ENCODE measurements around the gene SLC17A5.
"Not testable (repeated sequence)": the region's sequence is repeated elsewhere in the genome, so short reads cannot be mapped to it uniquely, and the experiment has no call there.

SLC17A5 gene

GRCh38 chr6:73665686-73666319 is 12.0 kb upstream of the SLC17A5 start:
- no peak for DNase-seq (ENCODE audit: low read depth in 2 of 2)

GRCh38 chr6:73664701-73665100 is 10.9 kb upstream of the SLC17A5 start:
- DNase-seq (ENCODE audit: low read depth in 2 of 2) = no peak

GRCh38 chr6:73657201-73657600 is 3.4 kb upstream of the SLC17A5 start:
- peak in 1 of 2 donors; percentile 13 for DNase-seq (ENCODE audit: low read depth in 2 of 2)

- DNase-seq (ENCODE audit: low read depth in 2 of 2) = no peak
These were observed 2.8 kb upstream of the SLC17A5 start for GRCh38 chr6:73656531-73657145.

- DNase-seq (ENCODE audit: low read depth in 2 of 2) = no peak
These were observed 1.6 kb upstream of the SLC17A5 start for GRCh38 chr6:73655341-73655917.

- DNase-seq (ENCODE audit: low read depth in 2 of 2) = peak; percentile 31 to 43
These were observed 888 bp downstream of the SLC17A5 start for GRCh38 chr6:73652637-73653570.

- DNase-seq (ENCODE audit: low read depth in 2 of 2) = no peak
These were observed 4.0 kb downstream of the SLC17A5 start for GRCh38 chr6:73649783-73650182.

GRCh38 chr6:73648166-73648565 is 5.6 kb downstream of the SLC17A5 start:
- no peak for DNase-seq (ENCODE audit: low read depth in 2 of 2)

- DNase-seq (ENCODE audit: low read depth in 2 of 2) = no peak
These were observed 8.7 kb downstream of the SLC17A5 start for GRCh38 chr6:73644941-73645591.

- no peak for DNase-seq (ENCODE audit: low read depth in 2 of 2)
These were observed 9.8 kb downstream of the SLC17A5 start for GRCh38 chr6:73644030-73644429.

GRCh38 chr6:73642530-73642929 is 11.3 kb downstream of the SLC17A5 start:
- DNase-seq (ENCODE audit: low read depth in 2 of 2) = no peak

GRCh38 chr6:73640179-73640750 is 13.5 kb downstream of the SLC17A5 start:
- no peak for DNase-seq (ENCODE audit: low read depth in 2 of 2)

- DNase-seq (ENCODE audit: low read depth in 2 of 2) = no peak
These were observed 14.8 kb downstream of the SLC17A5 start for GRCh38 chr6:73639040-73639439.

- no peak for DNase-seq (ENCODE audit: low read depth in 2 of 2)
These were observed 16.4 kb downstream of the SLC17A5 start for GRCh38 chr6:73637404-73637803.

- no peak for DNase-seq (ENCODE audit: low read depth in 2 of 2)
These were observed 17.7 kb downstream of the SLC17A5 start for GRCh38 chr6:73636048-73636447.

- no peak for DNase-seq (ENCODE audit: low read depth in 2 of 2)
These were observed 21.4 kb downstream of the SLC17A5 start for GRCh38 chr6:73632346-73632745.

- no peak for DNase-seq (ENCODE audit: low read depth in 2 of 2)
These were observed 21.9 kb downstream of the SLC17A5 start for GRCh38 chr6:73631849-73632248.

- DNase-seq (ENCODE audit: low read depth in 2 of 2) = no peak
These were observed 23.4 kb downstream of the SLC17A5 start for GRCh38 chr6:73630401-73630800.

- no peak for DNase-seq (ENCODE audit: low read depth in 2 of 2)
These were observed 28.9 kb downstream of the SLC17A5 start for GRCh38 chr6:73624896-73625295.

GRCh38 chr6:73623480-73623879 is 30.3 kb downstream of the SLC17A5 start:
- not testable (repeated sequence) for DNase-seq (ENCODE audit: low read depth in 2 of 2)

GRCh38 chr6:73618082-73618481 is 35.7 kb downstream of the SLC17A5 start:
- DNase-seq (ENCODE audit: low read depth in 2 of 2) = not testable (repeated sequence)

Measured in stimulated activated CD8-positive, alpha-beta memory T cell treated with anti-CD3 and anti-CD28 coated beads, Interleukin-7, amount 100 ng/mL, for 4 hours (primary cell).